Measurements from ENCODE around the gene NPNT.

- no peak for TF ChIP-seq CTCF (IDR thresholded peaks at IDR 0.05)
- TF ChIP-seq EP300 (IDR thresholded peaks at IDR 0.05) = no peak
- TF ChIP-seq POLR2A (IDR thresholded peaks at IDR 0.05; ENCODE audit: low read depth) = no peak
Observed at GRCh38 chr4:105936901-105937300, 41.6 kb downstream of the NPNT start.
